SK-N-SH (cell line): ENCODE data around the gene NMNAT2. TPM values are rescaled to one million over a fixed set of nuclear protein-coding genes. Genes with fewer than 3 reads are reported as not detected.

Experiments
- CTCF ChIA-PET: fragments of 300-600, 350-600 bp; formaldehyde crosslinking; extraction: SDS; loops from one replicate; lab custom pipeline; 2021; lab: Yijun Ruan, JAX
- POLR2A ChIA-PET: fragments of 350-600 bp; sonication (Branson Sonifier 250); formaldehyde crosslinking; extraction: SDS; loops from one replicate; lab custom pipeline; 2020; ENCODE audit warnings: antibody characterized with exemption, inconsistent platforms; lab: Yijun Ruan, JAX
- DNase-seq: peaks from one replicate; pipeline ENCODE4 v3.0.0; 2012
- H2AFZ ChIP-seq: fragments of 200-600 bp; sonication (generic); 2 replicates; pipeline ENCODE4 v1.8.1; 2016; ENCODE audit warnings: antibody characterized with exemption, mild to moderate bottlenecking, low read depth
- H3F3A ChIP-seq: fragments of 200-600 bp; sonication (generic); replicated peaks from 2 replicates; pipeline ENCODE3; 2016; ENCODE audit warnings: antibody characterized with exemption, mild to moderate bottlenecking; ENCODE audit not compliant: insufficient read depth
- H3K27ac ChIP-seq, 2 experiments: fragments of 200-500 bp in 1 of 2; fragments of 200-600 bp in 1 of 2; sonication (Bioruptor generic) in 1 of 2; sonication (generic), shearing (Covaris generic) in 1 of 2; 2 replicates each; pipeline versions ENCODE4 v1.5.1 to v1.6.1; 2014 to 2016; ENCODE audit warnings: low read depth in 2 of 2, inconsistent platforms in 1 of 2, low read length in 1 of 2, mild to moderate bottlenecking in 1 of 2, mixed read lengths in 1 of 2
- H3K27me3 ChIP-seq: fragments of 200-600 bp; sonication (generic), shearing (Covaris generic); 2 replicates; pipeline ENCODE4 v1.6.1; 2016; ENCODE audit warnings: mixed run types; ENCODE audit not compliant: insufficient read depth
- H3K36me3 ChIP-seq, 2 experiments: fragments of 200-500 bp in 1 of 2; fragments of 200-600 bp in 1 of 2; sonication (Bioruptor generic) in 1 of 2; sonication (generic) in 1 of 2; replicated peaks in 1 of 2; 2 replicates each; pipeline versions ENCODE3 to v1.5.1; 2014 to 2016; ENCODE audit warnings: low read length in 1 of 2, mild to moderate bottlenecking in 1 of 2; ENCODE audit not compliant: insufficient read depth in 2 of 2, control insufficient read depth in 1 of 2
- H3K4me1 ChIP-seq, 2 experiments: fragments of 200-500 bp in 1 of 2; fragments of 200-600 bp in 1 of 2; sonication (Bioruptor generic) in 1 of 2; sonication (generic), shearing (Covaris generic) in 1 of 2; 2 replicates each; pipeline versions ENCODE4 v1.5.1 to v1.6.1; 2014 to 2016; ENCODE audit warnings: low read depth in 1 of 2, low read length in 1 of 2, mixed run types in 1 of 2; ENCODE audit not compliant: insufficient read depth in 2 of 2, control insufficient read depth in 1 of 2
- H3K4me2 ChIP-seq: fragments of 200-600 bp; sonication (generic), shearing (Covaris generic); 2 replicates; pipeline ENCODE4 v1.6.1; 2017; ENCODE audit warnings: mixed run types
- H3K4me3 ChIP-seq, 2 experiments: fragments of 200-500 bp in 1 of 2; fragments of 200-600 bp in 1 of 2; sonication (Bioruptor generic) in 1 of 2; sonication (generic), shearing (Covaris generic) in 1 of 2; 2 replicates each; pipeline versions ENCODE4 v1.5.1 to v1.8.1; 2014 to 2016; ENCODE audit warnings: low read depth in 2 of 2, inconsistent platforms in 1 of 2, low read length in 1 of 2, mild to moderate bottlenecking in 1 of 2, mixed read lengths in 1 of 2, moderate library complexity in 1 of 2
- H3K79me2 ChIP-seq: fragments of 200-600 bp; sonication (generic); 2 replicates; pipeline ENCODE4 v1.8.1; 2017; ENCODE audit warnings: mild to moderate bottlenecking; ENCODE audit not compliant: insufficient read depth
- H3K9ac ChIP-seq: fragments of 200-600 bp; sonication (generic); 2 replicates; pipeline ENCODE4 v1.6.1; 2017; ENCODE audit warnings: mixed run types
- H3K9me2 ChIP-seq: fragments of 200-600 bp; sonication (generic); 2 replicates; pipeline ENCODE4 v1.6.1; 2017; ENCODE audit warnings: mixed run types
- H3K9me3 ChIP-seq: fragments of 200-600 bp; sonication (generic); 2 replicates; pipeline ENCODE4 v1.6.1; 2017; ENCODE audit warnings: mixed run types, mild to moderate bottlenecking, moderate library complexity
- H4K20me1 ChIP-seq: fragments of 200-600 bp; sonication (generic); 2 replicates; pipeline ENCODE4 v1.6.1; 2017; ENCODE audit warnings: mild to moderate bottlenecking, mixed run types; ENCODE audit not compliant: insufficient read depth
- CTCF ChIP-seq: fragments of 200-600 bp; sonication (generic); IDR thresholded peaks from 2 replicates; pipeline ENCODE4 v1.6.1; 2017; ENCODE audit warnings: antibody characterized with exemption, mild to moderate bottlenecking, moderate library complexity
- EZH2phosphoT487 ChIP-seq: fragments of 200-600 bp; sonication (generic); IDR thresholded peaks from 2 replicates; pipeline ENCODE4 v1.6.1; 2017; ENCODE audit warnings: low read depth, mixed run types, mild to moderate bottlenecking, antibody characterized with exemption, moderate library complexity, borderline replicate concordance
- FOSL2 ChIP-seq: IDR thresholded peaks from 2 replicates; pipeline ENCODE4 v1.4.0; 2012; ENCODE audit warnings: low read depth, mild to moderate bottlenecking, moderate library complexity, borderline replicate concordance
- FOXM1 ChIP-seq: IDR thresholded peaks from 2 replicates; pipeline ENCODE4 v1.4.0; 2012; ENCODE audit warnings: low read depth, mild to moderate bottlenecking
- GATA2 ChIP-seq: sonication (generic); formaldehyde crosslinking; IDR thresholded peaks from 2 replicates; pipeline ENCODE4 v1.5.0; 2020; ENCODE audit warnings: mild to moderate bottlenecking, missing genetic modification reagents
- JUND ChIP-seq: IDR thresholded peaks from 2 replicates; pipeline ENCODE4 v1.4.0; 2012
- MAX ChIP-seq: IDR thresholded peaks from 2 replicates; pipeline ENCODE4 v1.4.0; 2012; ENCODE audit warnings: low read depth
- MXI1 ChIP-seq: IDR thresholded peaks from 2 replicates; pipeline ENCODE4 v1.6.1; 2012; ENCODE audit warnings: mild to moderate bottlenecking, low read depth, low read length, improper control_type of control experiment
- NFIC ChIP-seq: IDR thresholded peaks from 2 replicates; pipeline ENCODE4 v1.4.0; 2012; ENCODE audit warnings: borderline replicate concordance
- PBX3 ChIP-seq: IDR thresholded peaks from 2 replicates; pipeline ENCODE4; 2012
- POLR2AphosphoS5 ChIP-seq: IDR thresholded peaks from 2 replicates; pipeline ENCODE4 v1.6.1; 2012; ENCODE audit warnings: low read depth, low read length
- RAD21 ChIP-seq: IDR thresholded peaks from 2 replicates; pipeline ENCODE4 v1.6.1; 2012; ENCODE audit warnings: mild to moderate bottlenecking, low read length
- RCOR1 ChIP-seq: fragments of 150-350 bp; IDR thresholded peaks from 2 replicates; pipeline ENCODE4 v1.6.1; 2017; ENCODE audit warnings: antibody characterized with exemption, low read length
- REST ChIP-seq: IDR thresholded peaks from 2 replicates; pipeline ENCODE4 v1.6.1; 2012; ENCODE audit warnings: mild to moderate bottlenecking, low read depth, low read length, moderate library complexity
- SIN3A ChIP-seq: IDR thresholded peaks from 2 replicates; pipeline ENCODE4 v1.6.1; 2012; ENCODE audit warnings: low read depth, mild to moderate bottlenecking, low read length, moderate library complexity, borderline replicate concordance
- SMC3 ChIP-seq: IDR thresholded peaks from 2 replicates; pipeline ENCODE4 v1.6.1; 2012; ENCODE audit warnings: low read depth, low read length, improper control_type of control experiment
- TEAD4 ChIP-seq: IDR thresholded peaks from 2 replicates; pipeline ENCODE4 v1.4.0; 2012; ENCODE audit warnings: mild to moderate bottlenecking, borderline replicate concordance; ENCODE audit not compliant: insufficient read depth
- YY1 ChIP-seq: IDR thresholded peaks from 2 replicates; pipeline ENCODE4 v1.4.0; 2012; ENCODE audit warnings: low read depth, mild to moderate bottlenecking
- WGBS: methylation state at CpG from one replicate; pipeline ENCODE4 v1.1.6; 2017; ENCODE audit warnings: low lambda C conversion rate; 5-methylcytosine and 5-hydroxymethylcytosine counted together
- polyA plus RNA-seq, 3 experiments: library from polyadenylated mRNA; depleted of rRNA; stranded (reverse); fragments of >200 nt; gene quantifications; 2 replicates each; pipeline ENCODE4 v1.2.3, GENCODE V29; 2012
- TF ChIP-seq, protein P1 (sequence below): fragments of 150-350 bp; IDR thresholded peaks from 2 replicates; pipeline ENCODE4 v1.6.1; 2017; ENCODE audit warnings: antibody characterized with exemption, low read length, low read depth, borderline replicate concordance

The NMNAT2 gene
- polyA plus RNA-seq, 1 of the 3 experiments (the other 2 are of a cell fraction): 0.07 TPM

GRCh38 chr1:183203094-183203493, 215.1 kb downstream of the NMNAT2 start:
- H3K9me3 ChIP-seq: no peaks in the 10 kb centered on the region
- no peak overlapping the region for H3K4me3 ChIP-seq
- no peak for TF ChIP-seq RCOR1
- TF ChIP-seq POLR2AphosphoS5: no peak
- TF ChIP-seq MAX: no peak
- no peak for TF ChIP-seq SMC3
- no peak for TF ChIP-seq PBX3
- no peak for TF ChIP-seq MXI1
- TF ChIP-seq CTCF: no peak
- no peak for TF ChIP-seq FOXM1
- no peak for TF ChIP-seq REST
- TF ChIP-seq, protein P1, sequence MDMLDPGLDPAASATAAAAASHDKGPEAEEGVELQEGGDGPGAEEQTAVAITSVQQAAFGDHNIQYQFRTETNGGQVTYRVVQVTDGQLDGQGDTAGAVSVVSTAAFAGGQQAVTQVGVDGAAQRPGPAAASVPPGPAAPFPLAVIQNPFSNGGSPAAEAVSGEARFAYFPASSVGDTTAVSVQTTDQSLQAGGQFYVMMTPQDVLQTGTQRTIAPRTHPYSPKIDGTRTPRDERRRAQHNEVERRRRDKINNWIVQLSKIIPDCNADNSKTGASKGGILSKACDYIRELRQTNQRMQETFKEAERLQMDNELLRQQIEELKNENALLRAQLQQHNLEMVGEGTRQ: no peak
- TF ChIP-seq JUND: no peak
- TF ChIP-seq RAD21: no peak
- TF ChIP-seq NFIC: no peak
- TF ChIP-seq EZH2phosphoT487: no peak
- no peak for TF ChIP-seq GATA2 (CRISPR knock-in tag)
- no peak for TF ChIP-seq YY1
- TF ChIP-seq FOSL2: no peak
- TF ChIP-seq TEAD4: no peak
- no peak for TF ChIP-seq SIN3A
- no peak overlapping the region for H3K4me2 ChIP-seq
- H3K9ac ChIP-seq: no peak overlapping the region
- no peaks in the 10 kb centered on the region for H3K4me1 ChIP-seq
- ChIA-PET CTCF (interaction anchor here (1.0 to 1.2 kb wide), 2 partner anchors 10 to 164 kb away, joined by 3 to 4 read pairs; no protein-coding TSS in a partner anchor), POLR2A (no interaction called here)
- no peaks in the 10 kb centered on the region for H3K9me2 ChIP-seq
- H2AFZ ChIP-seq: no peak overlapping the region
- no peaks in the 10 kb centered on the region for H3K36me3 ChIP-seq
- H3K27ac ChIP-seq: no peak overlapping the region
- H3F3A ChIP-seq: no peaks in the 10 kb centered on the region
- H3K79me2 ChIP-seq: no peaks in the 10 kb centered on the region
- 75% methylated on average over 3 of the region's 3 CpGs for WGBS
- no peak for DNase-seq
- no peaks in the 10 kb centered on the region for H4K20me1 ChIP-seq
- H3K27me3 ChIP-seq: no peaks in the 10 kb centered on the region
